PFSK-1 (cell line): Measurements from ENCODE around the gene ATP2B2.

Source experiments
- FOXP2 ChIP-seq: optimal IDR thresholded peaks from 2 replicates; pipeline ENCODE3; 2011; ENCODE audit warnings: borderline replicate concordance, control low read depth, inconsistent platforms; ENCODE audit not compliant: insufficient read depth; ENCODE audit errors: extremely low read length, extremely low read depth
- POLR2AphosphoS5 ChIP-seq: IDR thresholded peaks from 2 replicates; pipeline ENCODE4 v1.6.1; 2012; ENCODE audit warnings: low read depth, mild to moderate bottlenecking, control low read depth, low read length, moderate library complexity
- REST ChIP-seq, 2 experiments: IDR thresholded peaks; 2 replicates each; pipeline versions ENCODE4 v1.6.1 to v1.8.0; 2011 to 2012; ENCODE audit warnings: low read depth in 2 of 2, low read length in 2 of 2, control low read depth in 1 of 2, inconsistent platforms in 1 of 2, mild to moderate bottlenecking in 1 of 2, moderate library complexity in 1 of 2; ENCODE audit not compliant: insufficient read depth in 1 of 2
- SIN3A ChIP-seq: IDR thresholded peaks from 2 replicates; pipeline ENCODE4 v1.6.1; 2012; ENCODE audit warnings: mild to moderate bottlenecking, low read length, moderate library complexity, borderline replicate concordance; ENCODE audit not compliant: insufficient read depth
- TAF1 ChIP-seq: IDR thresholded peaks from 2 replicates; pipeline ENCODE4 v1.6.1; 2012; ENCODE audit warnings: low read length, control low read depth, borderline replicate concordance; ENCODE audit not compliant: insufficient read depth

The ATP2B2 gene

GRCh38 chr3:10404377-10404776 is 101.0 kb downstream of the ATP2B2 start:
- TF ChIP-seq REST (IDR thresholded peaks at IDR 0.05; ENCODE audit: insufficient read depth in 1 of 2, low read depth in 2 of 2, low read length in 2 of 2), result no peak

- TF ChIP-seq TAF1, result no peak
- no peak for TF ChIP-seq REST (IDR thresholded peaks at IDR 0.05; ENCODE audit: insufficient read depth in 1 of 2, low read depth in 2 of 2, low read length in 2 of 2)
- no peak for TF ChIP-seq POLR2AphosphoS5
- TF ChIP-seq SIN3A, result no peak
- no peak for TF ChIP-seq FOXP2
These were observed 103.2 kb downstream of the ATP2B2 start for GRCh38 chr3:10401990-10402761.

GRCh38 chr3:10400749-10401495 is 104.5 kb downstream of the ATP2B2 start:
- no peak for TF ChIP-seq FOXP2
- TF ChIP-seq TAF1, result no peak
- TF ChIP-seq SIN3A, result no peak
- no peak for TF ChIP-seq POLR2AphosphoS5
- no peak for TF ChIP-seq REST (IDR thresholded peaks at IDR 0.05; ENCODE audit: insufficient read depth in 1 of 2, low read depth in 2 of 2, low read length in 2 of 2)

- TF ChIP-seq POLR2AphosphoS5, result no peak
- TF ChIP-seq REST (IDR thresholded peaks at IDR 0.05; ENCODE audit: insufficient read depth in 1 of 2, low read depth in 2 of 2, low read length in 2 of 2), result no peak
- TF ChIP-seq SIN3A, result no peak
- no peak for TF ChIP-seq TAF1
- TF ChIP-seq FOXP2, result no peak
These were observed 105.2 kb downstream of the ATP2B2 start for GRCh38 chr3:10400050-10400748.
